Gastrocnemius medialis (tissue), 4 donors: Measurements from ENCODE around the gene PSME3. TPM values are rescaled to one million over a fixed set of nuclear protein-coding genes. Genes with fewer than 3 reads are reported as not detected.
A peak's percentile ranks its signal among the peaks of the same experiment; 100 is the strongest.

ENCODE experiments used
- ATAC-seq, 2 donors: fragments of 150-250 bp; one replicate each; pipeline ENCODE4 v1.9.1; 2016
- DNase-seq, 2 donors: peaks; one replicate each; pipeline ENCODE4 v3.0.0-alpha.2; 2019
- H3K27ac ChIP-seq, 4 donors: fragments of 200-600 bp; sonication (generic); 1 replicate in 1 of 4; 2 replicates in 3 of 4; pipeline ENCODE4 v1.5.1; 2016 to 2018; ENCODE audit warnings: mild to moderate bottlenecking in 2 of 4, moderate library complexity in 1 of 4
- H3K27me3 ChIP-seq, 3 donors: fragments of 200-600 bp; sonication (generic) in 2 of 3; 1 replicate in 1 of 3; 2 replicates in 2 of 3; pipeline versions ENCODE4 v1.5.1 to v1.6.0; 2016 to 2019; ENCODE audit warnings: mild to moderate bottlenecking in 1 of 3, moderate library complexity in 1 of 3
- H3K36me3 ChIP-seq, 2 donors: fragments of 200-600 bp; sonication (generic) in 1 of 2; one replicate each; pipeline ENCODE4 v1.5.1; 2017 to 2018
- H3K4me1 ChIP-seq, 2 donors: fragments of 200-600 bp; sonication (generic) in 1 of 2; one replicate each; pipeline ENCODE4 v1.5.1; 2016 to 2017; ENCODE audit warnings: mild to moderate bottlenecking in 2 of 2
- H3K4me3 ChIP-seq, 4 donors: fragments of 200-600 bp; sonication (generic) in 3 of 4; 1 replicate in 1 of 4; 2 replicates in 3 of 4; pipeline ENCODE4 v1.5.1; 2016 to 2019; ENCODE audit warnings: mild to moderate bottlenecking in 2 of 4
- H3K9me3 ChIP-seq, 3 donors: fragments of 200-600 bp; sonication (generic) in 2 of 3; 1 replicate in 1 of 3; 2 replicates in 2 of 3; pipeline ENCODE4 v1.5.1; 2016 to 2019
- CTCF ChIP-seq, 5 experiments: fragments of 450-650 bp in 3 of 5; fragments of 200-600 bp in 2 of 5; sonication (generic) in 2 of 5; IDR thresholded peaks in 4 of 5; conservative IDR thresholded peaks in 1 of 5; 1 replicate in 4 of 5; 2 replicates in 1 of 5; pipeline ENCODE4 v1.5.1; 2016 to 2019; ENCODE audit warnings: antibody characterized with exemption in 5 of 5, mild to moderate bottlenecking in 3 of 5, moderate library complexity in 3 of 5
- POLR2A ChIP-seq, 2 donors: fragments of 450-650 bp; IDR thresholded peaks; one replicate each; pipeline ENCODE4 v1.6.1; 2017; ENCODE audit warnings: antibody characterized with exemption in 2 of 2, mild to moderate bottlenecking in 2 of 2, moderate library complexity in 2 of 2
- in situ Hi-C, 4 donors: fragments of 200-750 bp; cut with MboI; loops; one replicate each; pipeline versions ENCODE4 v1.15.0 to v1.8.0; 2017; ENCODE audit warnings: low sequenced_read_pairs in 4 of 4
- intact Hi-C: fragments of 100-400 bp; cut with DNase I; formaldehyde crosslinking; loops from one replicate; pipeline ENCODE4 v1.15.1; 2023; ENCODE audit warnings: low total_unique reads
- total RNA-seq, 4 donors: library from RNA; depleted of rRNA; stranded (reverse); fragments of >200 nt; gene quantifications; one replicate each; pipeline versions ENCODE4 v1.1.0 to v1.2.3, GENCODE V29; 2016

PSME3 gene
- total RNA-seq, 4 donors from 2014 or later: 84.2 to 101 (median 88.7) TPM

DNA sequence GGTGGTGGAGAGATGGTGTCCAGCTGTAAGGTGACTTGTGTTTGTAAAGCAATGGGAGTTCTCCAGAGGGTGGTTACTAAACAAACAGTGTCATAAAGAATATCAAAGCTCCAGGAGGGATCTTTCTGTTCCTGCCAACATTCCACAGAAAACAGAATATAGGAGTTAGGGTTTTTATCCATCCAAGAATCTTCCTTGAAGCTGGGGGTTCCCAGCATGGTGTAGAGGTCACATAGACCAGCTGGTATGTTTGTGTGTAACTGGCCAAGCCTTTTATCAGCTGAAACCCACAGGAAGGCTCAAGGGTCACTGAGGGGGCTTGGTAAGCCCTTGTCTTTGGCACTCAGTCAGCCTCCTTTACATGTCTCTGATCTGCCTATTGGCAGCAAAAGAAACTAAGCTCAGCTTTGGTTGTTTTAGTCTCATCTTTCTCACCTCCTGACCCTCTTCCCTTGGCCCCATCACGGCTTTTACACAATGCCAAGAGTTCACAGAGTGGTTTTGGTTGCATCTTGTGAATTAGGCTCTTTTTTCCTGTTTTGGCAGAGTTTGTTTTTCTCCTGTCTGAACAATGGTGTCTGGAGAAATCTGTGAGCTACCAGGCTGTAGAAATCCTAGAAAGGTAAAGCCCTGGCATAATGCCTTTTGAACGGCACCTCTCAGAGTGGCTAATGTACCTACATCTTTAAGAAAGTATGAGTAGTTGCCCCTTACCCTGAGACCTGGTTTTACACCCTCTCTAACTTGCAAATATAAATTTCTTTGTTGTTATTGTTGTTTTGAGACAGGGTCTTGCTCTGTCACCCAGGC, 29.9 kb upstream of the PSME3 start:
- H3K27ac ChIP-seq: no peak overlapping the region
- no peak overlapping the region for H3K4me3 ChIP-seq
- TF ChIP-seq POLR2A (IDR thresholded peaks at IDR 0.05) (no peak), CTCF (IDR thresholded peaks at IDR 0.05 in 4 of 5, conservative IDR thresholded peaks at IDR 0.05 in 1 of 5) (no peak)
- no peak for DNase-seq
- ATAC-seq: no peak
- in situ Hi-C loops (no loop called here), intact Hi-C loops (no loop called here)
- no peaks in the 10 kb centered on the region for H3K9me3 ChIP-seq
- H3K36me3 ChIP-seq: no peaks in the 10 kb centered on the region
- H3K27me3 ChIP-seq: no peaks in the 10 kb centered on the region
- peaks cover 0 to 3% of the 10 kb centered on the region in 2 donors for H3K4me1 ChIP-seq

- ATAC-seq (no peak), DNase-seq (no peak)
- intact Hi-C loops: no loop called here
- Histone ChIP-seq H3K27ac (no peak overlapping the region), H3K4me3 (no peak overlapping the region), H3K36me3 (peaks cover 0 to 3% of the 10 kb centered on the region in 2 donors), H3K27me3 (no peaks in the 10 kb centered on the region), H3K9me3 (no peaks in the 10 kb centered on the region), H3K4me1 (no peaks in the 10 kb centered on the region)
- in situ Hi-C loops: no loop called here
- no peak for TF ChIP-seq POLR2A (IDR thresholded peaks at IDR 0.05)
- no peak for TF ChIP-seq CTCF (IDR thresholded peaks at IDR 0.05 in 4 of 5, conservative IDR thresholded peaks at IDR 0.05 in 1 of 5)
These were observed 28.3 kb upstream of the PSME3 start for GRCh38 chr17:42804918-42805367.

DNA sequence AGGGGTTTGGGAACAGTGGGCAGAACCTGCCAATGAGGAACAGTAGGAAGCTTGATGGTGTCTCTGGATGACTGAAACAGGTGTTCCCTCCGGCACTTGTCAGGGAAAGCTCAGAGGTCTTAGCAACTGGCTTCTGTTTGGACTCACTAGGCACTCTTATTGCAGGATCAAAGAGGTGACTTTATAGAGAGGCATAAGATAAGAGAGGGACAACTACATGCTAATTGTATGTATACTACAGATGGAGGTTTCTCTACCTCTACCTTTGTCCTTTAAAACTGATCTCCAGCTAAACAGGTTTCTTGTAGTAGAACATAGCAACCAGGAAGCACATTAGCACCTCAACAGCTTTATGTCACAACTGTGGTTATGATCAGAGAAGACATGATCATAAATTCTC, 26.9 kb upstream of the PSME3 start:
- H3K4me3 ChIP-seq: no peak overlapping the region
- H3K27ac ChIP-seq: no peak overlapping the region
- no peaks in the 10 kb centered on the region for H3K27me3 ChIP-seq
- ATAC-seq: no peak
- intact Hi-C loops: no loop called here
- in situ Hi-C loops: no loop called here
- H3K36me3 ChIP-seq: peaks cover 0 to 16% of the 10 kb centered on the region in 2 donors
- H3K4me1 ChIP-seq: no peaks in the 10 kb centered on the region
- H3K9me3 ChIP-seq: no peaks in the 10 kb centered on the region
- no peak for DNase-seq
- TF ChIP-seq CTCF (IDR thresholded peaks at IDR 0.05 in 4 of 5, conservative IDR thresholded peaks at IDR 0.05 in 1 of 5): no peak
- no peak for TF ChIP-seq POLR2A (IDR thresholded peaks at IDR 0.05)

DNA sequence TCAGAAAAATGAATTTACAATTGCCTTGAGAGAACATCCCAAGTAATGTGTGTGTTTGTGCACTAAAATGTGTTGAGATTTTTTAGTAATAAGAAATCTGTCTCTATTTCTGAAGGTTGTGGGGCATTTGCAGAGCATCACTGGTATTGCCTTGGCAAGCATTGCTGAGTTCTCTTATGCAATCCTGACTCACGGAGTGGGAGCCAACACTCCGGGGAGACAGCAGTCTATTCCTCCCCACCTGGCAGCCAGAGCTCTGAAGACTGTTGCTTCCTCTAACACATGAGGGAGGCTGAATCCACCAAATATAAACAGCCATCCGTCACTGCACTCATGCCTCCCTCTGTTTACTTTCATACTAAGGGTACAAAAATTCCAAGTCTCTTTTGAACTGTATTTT, 23.9 kb upstream of the PSME3 start:
- Histone ChIP-seq H3K4me3 (no peak overlapping the region), H3K9me3 (no peaks in the 10 kb centered on the region), H3K27me3 (no peaks in the 10 kb centered on the region), H3K36me3 (peaks cover 6 to 45% of the 10 kb centered on the region in 2 donors), H3K27ac (no peak overlapping the region), H3K4me1 (no peaks in the 10 kb centered on the region)
- TF ChIP-seq POLR2A (IDR thresholded peaks at IDR 0.05) (no peak), CTCF (IDR thresholded peaks at IDR 0.05 in 4 of 5, conservative IDR thresholded peaks at IDR 0.05 in 1 of 5) (no peak)
- intact Hi-C loops: no loop called here
- in situ Hi-C loops: no loop called here
- peak; percentile 70 to 91 for ATAC-seq
- DNase-seq: peak; percentile 24 to 60
